SKM-1 (cell line): Measurements from ENCODE around the gene OR2F2.

Experiments used
- DNase-seq: peaks from one replicate; lab custom pipeline; 2025; ENCODE audit not compliant: unreplicated experiment; lab: John Stamatoyannopoulos, UW

OR2F2 gene

DNA sequence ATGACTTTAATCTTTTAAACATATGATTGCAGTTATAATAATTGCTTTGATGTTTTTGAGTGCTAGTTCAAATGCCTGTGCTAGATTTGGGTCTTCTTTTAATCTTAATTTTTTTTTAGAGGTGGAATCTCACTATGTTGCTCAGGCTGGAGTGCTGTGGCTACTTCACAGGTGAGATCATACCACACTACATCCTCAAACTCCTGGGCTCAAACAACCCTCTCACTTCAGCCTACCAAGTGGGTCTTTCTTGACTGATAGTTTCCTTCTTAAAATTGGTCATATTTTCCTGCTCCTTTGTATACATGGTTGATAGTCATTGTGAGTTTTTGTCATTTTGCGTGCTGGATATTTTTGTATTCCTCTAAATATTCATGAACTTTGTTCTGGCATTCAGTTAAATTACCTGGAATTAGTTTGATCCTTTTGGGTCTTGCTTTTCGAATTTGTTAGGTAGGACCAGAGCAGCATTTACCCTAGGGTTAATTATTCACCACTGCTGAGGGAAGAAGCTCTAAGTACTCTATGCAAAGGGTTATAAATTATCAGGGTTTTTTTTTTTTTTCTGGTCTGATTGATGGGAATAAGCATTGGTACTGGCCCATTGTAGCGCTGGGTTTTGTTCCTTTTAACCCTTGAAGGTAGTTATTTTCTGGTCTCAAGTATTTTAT is 21.0 kb upstream of the OR2F2 start:
- no peak for DNase-seq

DNA sequence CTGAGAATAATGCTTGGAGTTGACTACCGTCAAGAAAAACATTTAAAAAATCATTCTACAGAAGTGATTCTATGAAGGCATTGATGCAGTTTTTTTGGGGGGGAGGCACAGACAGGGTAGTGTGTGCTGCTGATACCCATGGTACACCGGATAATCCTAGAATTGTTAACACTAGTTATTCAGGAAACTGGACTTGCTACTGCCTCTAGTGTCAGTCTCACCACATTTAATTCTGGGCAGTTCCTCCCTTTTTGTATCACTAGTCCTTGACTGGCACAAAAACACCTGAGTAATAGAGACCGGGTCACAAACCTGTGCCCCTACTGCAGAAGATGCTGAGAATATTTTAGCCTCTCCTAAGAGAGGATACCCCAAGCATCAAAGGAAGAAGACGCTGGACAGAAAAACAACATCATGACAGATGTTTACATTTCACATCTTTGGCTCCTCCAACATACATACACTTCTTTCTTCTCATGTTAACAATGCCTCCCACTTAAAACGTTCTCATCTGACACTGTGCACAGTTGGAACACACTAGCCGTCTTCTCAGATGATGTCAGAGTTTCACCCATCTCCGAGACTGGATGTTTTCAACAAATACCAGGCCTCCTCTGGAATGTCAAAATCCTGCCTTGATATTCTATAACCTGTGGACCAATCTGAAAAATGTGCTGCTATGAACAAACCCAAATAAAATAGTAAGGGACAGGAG is 19.9 kb upstream of the OR2F2 start:
- DNase-seq: no peak

DNA sequence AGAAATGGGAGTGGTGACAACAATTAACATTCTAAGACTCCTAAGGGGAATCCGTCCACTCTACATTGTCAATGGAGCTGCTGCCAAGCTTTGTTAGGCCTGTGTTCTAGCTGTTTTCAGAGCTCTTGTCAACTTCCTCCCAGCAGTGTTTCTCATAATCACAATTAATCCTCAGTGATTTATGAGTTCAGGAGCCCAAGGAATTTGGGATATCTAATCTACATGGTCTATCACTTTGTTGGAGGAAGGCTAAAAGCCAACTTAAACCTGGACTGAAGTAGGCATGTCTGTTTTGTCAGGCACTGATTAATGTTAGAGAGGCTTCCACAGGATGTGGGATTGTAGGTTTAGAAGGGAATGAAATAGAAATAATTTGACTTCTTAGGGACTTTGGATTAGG is 10.2 kb upstream of the OR2F2 start:
- DNase-seq: no peak

DNA sequence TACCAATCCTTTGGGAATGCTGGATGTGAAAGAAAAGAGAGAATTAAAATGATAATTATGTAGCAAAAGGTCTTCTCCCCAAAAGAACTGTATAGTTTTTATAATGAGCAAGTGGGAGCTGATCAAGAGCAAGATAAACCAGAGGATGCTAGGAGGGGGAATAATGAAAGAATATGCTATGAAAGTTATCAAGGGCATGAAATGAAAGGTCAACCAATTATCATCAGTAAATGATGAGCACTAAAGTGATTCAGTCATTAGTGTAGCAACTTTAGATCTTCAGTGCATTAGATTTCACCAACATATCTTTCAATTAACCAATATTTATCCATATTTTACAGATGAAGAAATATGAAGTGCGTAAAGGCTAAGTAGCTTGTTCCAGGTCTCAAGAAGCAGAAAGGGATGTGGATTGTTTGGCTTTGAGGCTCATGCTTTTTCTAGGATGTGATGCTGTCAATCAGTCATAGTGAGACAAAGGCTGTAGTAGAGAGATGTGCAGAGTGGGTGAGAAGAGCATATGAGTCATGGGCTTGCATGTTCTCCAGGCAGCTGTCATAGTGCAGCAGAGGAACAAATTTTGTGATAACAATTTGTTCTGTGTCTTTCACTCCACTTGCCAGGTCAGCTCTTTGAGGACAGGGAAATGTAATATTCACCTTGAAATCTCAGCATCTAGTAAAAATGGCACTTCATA is 5.7 kb upstream of the OR2F2 start:
- DNase-seq: no peak

DNA sequence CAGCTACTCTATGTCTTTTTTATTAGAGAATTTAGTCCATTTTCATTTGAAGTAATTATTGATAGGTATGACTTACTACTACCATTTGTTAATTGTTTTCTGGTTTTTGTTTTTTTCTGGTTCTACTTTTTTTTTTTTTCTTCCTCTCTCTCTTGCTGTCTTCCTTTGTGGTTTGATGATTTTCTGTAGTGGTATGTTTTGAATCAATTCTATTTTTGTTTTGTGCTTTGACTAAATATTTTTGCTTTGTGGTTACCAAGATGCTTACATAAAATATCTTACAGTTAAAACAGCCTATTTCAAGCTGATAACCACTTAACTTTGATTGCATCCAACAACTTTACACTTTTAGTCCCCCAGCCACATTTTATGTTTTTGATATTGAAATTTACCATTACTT is 3.3 kb upstream of the OR2F2 start:
- DNase-seq: no peak

DNA sequence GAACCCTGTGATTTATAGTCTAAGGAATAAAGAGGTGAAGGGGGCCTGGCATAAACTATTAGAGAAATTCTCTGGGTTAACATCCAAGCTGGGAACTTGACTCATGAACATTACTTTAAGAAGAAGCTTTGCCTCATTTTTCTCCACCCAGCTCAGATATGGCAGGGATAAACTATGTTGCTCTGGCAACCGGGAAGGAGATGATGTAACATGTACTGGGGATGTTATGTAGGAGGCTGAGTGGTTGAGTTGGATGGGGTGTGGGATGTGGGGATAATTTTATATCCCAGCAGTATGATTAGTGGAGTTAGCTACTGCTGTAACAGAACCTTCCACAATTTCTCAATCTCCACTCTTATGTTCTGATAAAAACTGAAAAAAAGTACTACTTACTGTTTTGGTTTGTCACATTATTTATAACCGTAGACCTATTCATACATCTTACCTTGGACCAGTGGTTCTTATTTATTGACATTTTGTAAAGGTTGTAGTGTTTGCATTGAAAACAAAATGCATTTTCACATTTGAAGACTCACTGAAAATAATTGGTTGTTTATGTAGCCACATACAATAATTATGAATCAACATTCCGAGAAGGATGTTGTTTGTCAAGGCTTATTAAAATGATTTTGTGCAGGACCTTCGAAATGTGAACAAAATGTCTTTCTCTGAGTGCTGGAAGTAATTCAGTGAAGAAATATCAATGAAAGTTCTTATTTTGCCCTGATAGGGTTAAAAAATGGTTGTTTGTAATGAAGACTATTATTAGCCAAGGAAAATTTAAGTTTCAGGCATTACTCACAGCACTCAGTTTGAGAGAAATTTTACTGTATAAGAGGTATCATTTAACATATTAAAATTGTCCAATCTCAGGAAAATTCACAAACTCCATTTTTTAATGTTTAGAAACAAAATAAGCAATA is 1.3 kb downstream of the OR2F2 start:
- no peak for DNase-seq

DNA sequence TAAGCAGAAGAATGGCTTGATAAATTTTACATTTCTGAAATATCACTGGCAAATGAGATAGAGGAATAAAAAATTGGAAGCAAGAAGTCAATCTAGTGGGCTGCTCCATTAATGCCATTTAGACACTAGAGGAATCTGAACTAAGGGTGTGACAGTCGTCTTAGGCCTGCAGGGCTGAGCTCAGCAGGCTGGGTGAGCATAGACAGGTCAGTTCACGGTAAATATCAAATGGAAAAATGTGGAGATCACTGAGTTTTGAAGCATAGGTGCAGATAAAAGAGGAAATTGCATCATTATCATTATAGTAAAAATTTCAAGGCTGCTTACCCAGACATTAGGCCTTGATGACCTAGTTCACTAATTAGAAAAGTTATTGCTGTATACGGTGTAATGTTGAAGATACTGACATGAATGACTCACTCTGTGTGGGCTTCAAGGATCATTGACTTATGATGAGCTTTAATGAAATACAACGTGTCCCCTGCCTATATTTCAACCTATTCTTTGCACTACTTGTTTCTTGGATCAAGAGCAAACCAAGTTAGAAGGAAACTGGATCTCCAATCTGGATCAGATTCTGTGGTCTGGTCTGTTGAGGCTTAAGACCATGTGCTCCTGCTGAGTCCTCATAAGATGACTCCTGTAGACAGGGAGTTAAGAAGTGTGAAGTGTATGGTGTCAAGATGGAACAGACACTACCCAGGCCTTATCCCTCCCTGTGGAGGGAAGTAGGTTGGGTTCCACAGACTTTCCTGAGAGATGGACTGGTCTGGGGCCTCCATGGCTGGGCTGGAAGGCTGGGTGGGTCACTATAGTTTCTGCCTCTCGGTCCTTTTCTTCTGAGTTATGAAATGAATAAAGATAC is 3.6 kb downstream of the OR2F2 start:
- no peak for DNase-seq

DNA sequence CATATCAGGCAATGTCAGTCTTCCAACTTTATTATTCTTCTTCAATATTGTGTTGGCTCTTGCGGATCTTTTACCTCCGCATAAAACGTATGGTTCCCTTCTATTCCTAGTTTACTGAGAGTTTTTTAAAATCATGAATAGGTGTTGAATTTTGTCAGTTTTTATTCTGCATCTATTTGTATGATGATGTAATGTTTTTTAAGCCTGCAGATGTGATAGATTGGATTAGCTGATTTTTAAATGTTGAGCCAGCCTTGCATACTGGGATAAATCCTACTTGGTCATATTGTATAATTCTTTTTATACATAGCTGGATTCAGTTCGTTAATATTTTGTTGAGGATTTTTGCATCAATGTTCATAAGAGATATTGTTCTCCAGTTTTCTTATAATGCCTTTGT is 10.4 kb downstream of the OR2F2 start:
- DNase-seq: no peak

DNA sequence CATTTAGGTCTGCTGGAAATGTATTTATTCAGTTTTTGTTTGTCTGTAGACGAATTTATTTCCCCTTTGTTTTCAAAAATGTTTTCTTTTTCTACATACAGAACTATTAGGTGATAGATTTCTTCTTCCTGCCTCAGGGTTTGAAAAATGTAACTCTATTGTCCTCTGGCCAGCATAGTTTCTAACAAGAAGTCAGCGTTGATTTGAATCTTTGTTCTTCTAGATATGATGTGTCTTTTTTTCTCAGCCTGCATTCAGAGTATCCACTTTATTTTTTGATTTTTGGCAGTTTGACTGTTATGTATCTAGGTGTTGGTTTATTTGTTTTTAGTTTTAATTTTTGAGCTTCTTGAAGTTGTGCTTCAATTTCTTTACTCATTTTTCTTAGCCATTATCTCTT is 12.1 kb downstream of the OR2F2 start:
- no peak for DNase-seq

DNA sequence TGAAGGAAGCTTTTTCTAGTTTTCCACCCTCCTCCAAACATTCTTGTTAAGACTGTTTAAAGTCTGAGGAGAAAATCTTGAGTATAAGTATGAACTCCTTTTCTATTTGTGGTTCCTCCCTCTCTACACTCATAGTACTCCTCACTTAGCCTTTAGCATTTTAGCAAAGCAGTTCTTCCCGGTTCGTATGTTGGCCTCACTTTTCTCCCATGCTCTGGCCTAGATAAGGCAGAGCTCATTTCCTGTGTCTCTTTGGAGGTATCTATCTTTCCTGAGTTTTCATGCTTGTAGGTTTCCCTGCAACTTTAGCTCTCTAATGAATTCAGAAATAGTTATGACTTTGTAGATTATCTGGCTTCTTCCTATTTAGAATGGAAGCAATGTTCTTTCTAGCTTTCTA is 13.7 kb downstream of the OR2F2 start:
- no peak for DNase-seq

DNA sequence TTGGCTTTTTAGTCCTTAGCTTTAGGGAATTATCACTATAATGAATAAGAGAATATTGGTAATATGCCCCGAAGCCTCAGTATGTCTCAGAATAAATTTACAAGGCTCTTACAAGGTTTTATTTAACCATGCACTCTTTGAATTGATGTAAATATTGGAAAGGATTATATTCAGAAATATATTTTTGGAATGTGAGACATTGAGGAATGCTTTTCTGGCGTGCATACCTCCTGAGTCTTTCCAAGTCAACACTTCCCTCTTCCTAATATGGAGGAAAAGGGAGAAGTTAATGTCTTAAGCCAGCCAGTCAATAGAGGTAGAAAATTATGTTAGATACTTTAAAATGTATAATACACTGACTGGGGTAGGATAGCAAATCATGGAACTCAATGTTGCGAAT is 18.4 kb downstream of the OR2F2 start:
- DNase-seq: no peak

DNA sequence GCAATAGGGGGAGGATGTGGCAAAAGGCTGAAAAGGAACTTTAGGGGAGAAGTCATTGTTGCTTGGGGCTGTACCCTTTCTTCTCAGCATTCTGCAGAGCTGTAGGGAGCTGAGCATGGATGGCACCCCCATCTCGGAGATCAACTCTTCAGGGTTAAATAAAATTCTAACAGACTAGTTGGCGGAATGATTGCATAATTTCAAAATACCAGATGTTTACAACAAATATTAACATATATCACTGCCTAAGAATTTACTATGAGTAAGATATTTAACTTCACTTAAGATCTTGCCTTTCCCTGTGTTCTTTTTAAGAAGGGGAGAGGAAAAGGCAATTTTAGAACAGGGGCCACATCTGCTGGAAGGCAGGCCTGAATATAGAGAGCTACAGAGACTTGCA is 19.1 kb downstream of the OR2F2 start:
- no peak for DNase-seq

DNA sequence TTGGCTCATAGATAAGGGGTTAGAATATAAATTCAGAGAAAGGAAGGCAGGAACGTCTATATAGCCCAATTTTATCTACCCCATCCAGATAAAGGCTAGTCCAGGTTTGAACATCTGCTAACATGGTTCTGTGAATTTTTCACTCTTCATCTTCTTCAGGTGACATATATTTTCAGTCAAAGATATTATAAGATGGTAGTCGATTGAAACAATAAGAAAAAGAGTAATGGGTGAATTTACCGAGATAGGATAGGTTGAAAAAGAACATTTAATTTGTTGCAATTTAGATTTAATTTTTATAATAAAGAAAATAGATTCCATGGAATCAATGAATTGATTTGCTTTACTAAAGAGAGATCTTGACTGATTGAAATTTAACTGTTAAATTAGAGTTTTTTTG is 19.5 kb downstream of the OR2F2 start, which contains the start of gene OR2F1:
TSS of gene OR2F1 (plus strand) at position 301 of the 400 bp plus-strand sequence. CDS start 5,127 bp downstream, outside the sequence.
- no peak for DNase-seq

DNA sequence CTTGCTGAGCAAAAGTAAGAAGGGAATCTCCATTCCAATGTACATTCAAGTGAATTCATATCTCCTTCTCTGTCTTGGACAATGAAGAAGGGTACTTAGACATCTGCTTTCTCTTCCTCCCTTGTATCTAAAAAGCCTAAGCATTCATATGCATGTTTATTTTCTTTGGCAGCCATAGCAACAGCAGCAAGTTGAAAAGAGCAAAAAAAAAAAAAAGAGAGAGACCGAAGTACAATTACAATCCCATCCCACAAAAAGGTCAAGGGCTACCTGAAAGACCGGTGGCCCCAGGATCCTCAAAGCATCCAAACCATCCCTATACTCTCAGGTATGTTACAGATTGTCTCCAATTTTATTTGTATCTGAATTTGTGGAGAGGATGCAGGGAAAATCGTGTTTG is 23.7 kb downstream of the OR2F2 start:
- no peak for DNase-seq

DNA sequence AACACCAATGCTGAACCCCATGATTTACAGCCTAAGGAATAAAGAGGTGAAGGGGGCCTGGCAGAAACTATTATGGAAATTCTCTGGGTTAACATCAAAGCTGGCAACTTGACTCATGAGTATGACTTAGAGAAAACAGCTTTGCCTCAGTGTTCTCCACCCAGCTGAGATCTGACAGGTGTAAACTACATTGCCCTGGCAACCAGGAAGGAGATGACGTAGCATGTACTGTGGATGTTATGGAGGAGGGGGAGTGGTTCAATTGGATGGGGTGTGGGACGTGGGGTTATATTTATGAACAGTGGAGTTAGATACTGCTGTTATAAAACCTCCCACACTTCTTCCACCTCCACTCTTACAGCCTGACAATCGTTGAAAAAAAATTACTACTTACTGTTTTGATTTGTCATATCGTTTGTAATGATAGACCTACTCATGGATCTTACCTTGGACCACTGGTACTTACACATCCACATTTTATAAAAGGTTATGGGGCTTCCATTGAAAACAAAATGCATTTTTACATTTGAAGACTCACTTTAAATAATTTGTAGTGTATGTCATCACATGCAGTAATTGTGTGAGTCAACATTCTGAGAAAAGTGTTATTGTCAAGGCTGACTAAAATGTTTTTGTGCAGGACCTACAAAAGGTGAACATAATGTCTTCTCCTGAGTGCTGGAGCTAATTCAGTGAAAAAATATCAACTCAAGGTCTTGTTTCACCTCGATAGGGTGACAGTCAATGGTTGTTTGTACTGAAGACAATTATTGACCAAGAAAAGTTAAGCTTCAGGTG is 26.0 kb downstream of the OR2F2 start:
- DNase-seq: no peak

DNA sequence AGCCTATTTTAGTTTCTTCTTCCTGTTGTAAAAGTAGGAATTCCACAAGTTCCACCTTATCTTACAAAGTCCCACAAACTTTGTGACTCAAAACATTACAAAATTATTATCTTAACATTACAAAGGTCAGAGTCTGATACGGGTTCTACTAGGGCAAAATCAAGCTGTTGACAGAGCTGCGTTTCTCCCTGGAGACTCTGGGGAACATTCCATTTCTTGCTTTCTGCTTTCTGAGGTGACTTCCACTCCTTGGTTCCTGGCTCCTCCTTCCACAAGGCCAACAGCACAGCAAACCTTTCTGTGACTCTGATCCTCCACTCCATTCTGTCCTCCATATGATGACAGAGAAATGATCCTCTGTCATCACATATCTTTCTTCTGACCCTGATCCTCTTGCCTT is 30.2 kb downstream of the OR2F2 start:
- DNase-seq: no peak

DNA sequence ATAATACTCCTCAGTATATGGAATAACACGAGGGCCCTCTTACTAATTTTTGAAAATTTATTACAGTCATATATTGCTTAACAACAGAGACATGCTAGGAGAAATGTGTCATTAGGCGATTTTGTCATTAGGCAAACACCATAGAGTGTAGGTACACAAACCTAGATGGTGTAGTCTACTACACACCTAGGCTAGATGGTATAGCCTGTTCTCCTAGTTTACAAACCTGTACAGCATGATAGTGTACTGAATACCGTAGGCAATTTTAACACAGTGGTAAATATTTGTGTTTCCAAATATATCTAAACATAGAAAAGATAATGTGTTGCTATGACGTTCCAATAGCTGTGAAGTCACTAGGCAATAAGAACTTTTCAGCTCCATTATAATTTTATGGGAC is 32.4 kb downstream of the OR2F2 start:
- no peak for DNase-seq

DNA sequence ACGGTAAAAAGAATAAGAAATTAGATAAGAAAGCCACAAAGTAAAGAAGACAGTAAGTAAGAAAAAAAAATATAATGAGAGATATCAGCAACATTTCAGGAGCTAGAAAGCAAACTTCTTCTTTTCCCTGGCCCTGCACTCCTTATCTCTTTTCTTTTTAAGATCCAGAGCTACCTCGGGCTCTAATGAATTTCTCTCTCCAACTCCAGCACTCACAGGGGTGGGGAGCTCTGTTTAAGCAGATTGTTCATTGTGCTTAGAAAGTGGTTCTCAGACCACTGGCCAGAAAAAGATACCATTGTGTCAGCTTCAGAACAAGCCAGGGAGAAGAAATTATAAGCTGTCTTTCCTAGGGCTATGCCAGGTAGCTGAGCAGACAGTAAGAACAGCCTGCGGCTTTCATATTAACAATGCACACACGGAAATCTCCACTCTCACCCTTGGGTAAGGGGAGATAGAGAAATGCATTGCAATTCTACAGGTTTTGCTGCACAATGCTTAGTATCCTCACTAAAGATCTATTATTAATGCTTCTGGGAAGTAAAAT is 38.9 kb downstream of the OR2F2 start:
- DNase-seq: no peak

DNA sequence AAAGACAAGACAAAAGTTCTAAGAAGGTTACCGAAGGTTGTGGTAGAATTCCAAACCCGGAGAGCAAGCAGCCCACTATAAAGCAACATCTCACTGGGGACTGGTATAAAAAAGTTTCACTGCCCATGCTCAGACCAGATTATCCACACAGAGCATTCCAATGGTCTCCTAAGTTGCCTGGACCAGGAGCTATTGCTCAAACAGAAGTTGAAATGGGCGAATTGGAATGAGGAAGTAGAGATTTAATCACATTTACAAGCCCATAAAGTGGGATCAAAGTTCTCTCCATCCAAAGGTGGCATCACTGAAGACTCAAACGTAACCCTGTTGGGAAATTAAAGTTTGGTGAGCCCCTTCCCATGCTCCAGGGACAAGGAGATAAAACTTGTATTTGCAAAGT is 39.4 kb downstream of the OR2F2 start:
- DNase-seq: no peak
